Measurements from ENCODE around the gene SDHC.
"Not testable (repeated sequence)": the region's sequence is repeated elsewhere in the genome, so short reads cannot be mapped to it uniquely, and the experiment has no call there.

The SDHC gene

DNA sequence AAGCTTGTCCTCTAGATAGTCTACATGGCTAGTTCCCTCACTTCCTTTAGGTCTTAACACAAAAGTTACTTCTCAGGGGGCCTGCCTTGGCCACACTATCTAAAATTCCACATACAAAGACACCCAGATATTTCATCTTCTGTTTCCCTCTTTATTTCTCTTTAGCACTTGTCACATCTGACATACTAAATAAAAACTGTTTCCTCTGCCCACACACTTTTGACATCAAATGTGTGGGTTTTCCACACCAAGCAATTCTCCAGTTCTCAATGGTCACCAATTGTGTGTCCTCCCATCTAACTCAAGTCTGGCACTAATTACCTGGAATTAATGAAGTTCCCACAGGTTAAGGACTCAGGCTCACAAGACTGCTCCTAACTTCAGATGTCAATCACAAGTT is 79.0 kb downstream of the SDHC start:
- Histone ChIP-seq H3K27ac (ENCODE audit: low read depth, low read length) (no peak overlapping the region), H3K9ac (ENCODE audit: low read length) (no peak overlapping the region), H3K9me2 (replicated peaks; ENCODE audit: insufficient read depth, low read length) (no peaks in the 10 kb centered on the region), H3K9me3 (ENCODE audit: insufficient read depth, low read length) (no peaks in the 10 kb centered on the region), H4K20me1 (ENCODE audit: low read depth, low read length) (no peaks in the 10 kb centered on the region), H2AFZ (ENCODE audit: low read depth, low read length, severe bottlenecking) (no peak overlapping the region), H3F3A (ENCODE audit: insufficient read depth) (0 out of 2 replicates have a peak, but pooled peaks cover 8% of the 10 kb centered on the region), H3K36me3 (ENCODE audit: low read length) (no peaks in the 10 kb centered on the region), H3K4me3 (ENCODE audit: insufficient read depth, low read length, poor library complexity, severe bottlenecking) (no peak overlapping the region), H3K79me2 (ENCODE audit: insufficient read depth, low read length) (no peaks in the 10 kb centered on the region), H3K4me2 (ENCODE audit: low read depth, low read length, poor library complexity, severe bottlenecking) (no peak overlapping the region), H3K27me3 (ENCODE audit: low read length) (no peaks in the 10 kb centered on the region)
- TF ChIP-seq, protein P1, sequence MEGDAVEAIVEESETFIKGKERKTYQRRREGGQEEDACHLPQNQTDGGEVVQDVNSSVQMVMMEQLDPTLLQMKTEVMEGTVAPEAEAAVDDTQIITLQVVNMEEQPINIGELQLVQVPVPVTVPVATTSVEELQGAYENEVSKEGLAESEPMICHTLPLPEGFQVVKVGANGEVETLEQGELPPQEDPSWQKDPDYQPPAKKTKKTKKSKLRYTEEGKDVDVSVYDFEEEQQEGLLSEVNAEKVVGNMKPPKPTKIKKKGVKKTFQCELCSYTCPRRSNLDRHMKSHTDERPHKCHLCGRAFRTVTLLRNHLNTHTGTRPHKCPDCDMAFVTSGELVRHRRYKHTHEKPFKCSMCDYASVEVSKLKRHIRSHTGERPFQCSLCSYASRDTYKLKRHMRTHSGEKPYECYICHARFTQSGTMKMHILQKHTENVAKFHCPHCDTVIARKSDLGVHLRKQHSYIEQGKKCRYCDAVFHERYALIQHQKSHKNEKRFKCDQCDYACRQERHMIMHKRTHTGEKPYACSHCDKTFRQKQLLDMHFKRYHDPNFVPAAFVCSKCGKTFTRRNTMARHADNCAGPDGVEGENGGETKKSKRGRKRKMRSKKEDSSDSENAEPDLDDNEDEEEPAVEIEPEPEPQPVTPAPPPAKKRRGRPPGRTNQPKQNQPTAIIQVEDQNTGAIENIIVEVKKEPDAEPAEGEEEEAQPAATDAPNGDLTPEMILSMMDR (IDR thresholded peaks at IDR 0.05; ENCODE audit: insufficient read depth, low read length, poor library complexity, severe bottlenecking): no peak
- TF ChIP-seq EZH2phosphoT487 (conservative IDR thresholded peaks at IDR 0.05; ENCODE audit: low read length): no peak

DNA sequence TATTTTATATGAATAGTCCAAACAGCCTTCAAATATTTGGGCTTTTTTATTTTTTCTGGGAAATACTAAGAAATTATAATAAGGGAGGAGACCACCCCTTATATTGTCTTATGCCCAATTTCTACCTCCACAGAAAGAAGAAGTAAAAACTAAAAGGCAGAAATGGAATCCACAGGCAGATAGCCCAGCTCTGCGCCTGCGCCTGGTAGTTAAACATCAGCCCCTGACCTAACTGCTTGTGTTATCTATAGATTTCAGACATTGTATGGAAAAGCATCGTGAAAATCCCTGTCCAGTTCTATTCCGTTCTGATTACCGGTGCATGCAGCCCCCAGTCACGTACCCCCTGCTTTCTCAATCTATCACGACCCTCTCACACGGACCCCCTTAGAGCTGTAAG is 82.9 kb downstream of the SDHC start:
- H3K27me3 ChIP-seq (ENCODE audit: low read length); H3F3A ChIP-seq (ENCODE audit: insufficient read depth); H4K20me1 ChIP-seq (ENCODE audit: low read depth, low read length); H3K27ac ChIP-seq (ENCODE audit: low read depth, low read length); H3K9ac ChIP-seq (ENCODE audit: low read length); H3K9me3 ChIP-seq (ENCODE audit: insufficient read depth, low read length); H3K4me3 ChIP-seq (ENCODE audit: insufficient read depth, low read length, poor library complexity, severe bottlenecking); H2AFZ ChIP-seq (ENCODE audit: low read depth, low read length, severe bottlenecking); H3K36me3 ChIP-seq (ENCODE audit: low read length); H3K4me2 ChIP-seq (ENCODE audit: low read depth, low read length, poor library complexity, severe bottlenecking); H3K79me2 ChIP-seq (ENCODE audit: insufficient read depth, low read length); H3K9me2 ChIP-seq (replicated peaks; ENCODE audit: insufficient read depth, low read length): not testable (repeated sequence)

DNA sequence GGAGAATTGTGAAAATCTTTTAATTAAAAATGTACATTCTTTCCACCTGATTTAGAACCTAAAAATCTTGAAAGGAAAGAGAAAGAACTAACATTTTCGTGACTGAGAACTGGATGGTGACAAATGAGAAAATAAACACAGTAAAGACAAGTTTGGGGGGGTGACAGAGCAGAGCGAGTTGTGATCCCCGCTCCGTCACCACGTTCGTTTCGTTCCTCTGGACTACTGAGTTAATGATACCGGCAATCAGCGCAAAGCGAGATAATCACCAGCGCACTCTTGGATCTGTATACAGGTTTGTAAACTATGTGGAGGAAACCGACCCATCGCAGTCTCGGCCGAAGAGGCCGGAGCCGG is 84.7 kb downstream of the SDHC start:
- Histone ChIP-seq H3K4me2 (ENCODE audit: low read depth, low read length, poor library complexity, severe bottlenecking) (peak overlapping the region; percentile 82), H3K79me2 (ENCODE audit: insufficient read depth, low read length) (no peaks in the 10 kb centered on the region), H3K9me2 (replicated peaks; ENCODE audit: insufficient read depth, low read length) (no peaks in the 10 kb centered on the region), H4K20me1 (ENCODE audit: low read depth, low read length) (no peaks in the 10 kb centered on the region), H3K9me3 (ENCODE audit: insufficient read depth, low read length) (no peaks in the 10 kb centered on the region), H3K27ac (ENCODE audit: low read depth, low read length) (peak overlapping the region; percentile 81), H3K36me3 (ENCODE audit: low read length) (no peaks in the 10 kb centered on the region), H3K27me3 (ENCODE audit: low read length) (no peaks in the 10 kb centered on the region), H2AFZ (ENCODE audit: low read depth, low read length, severe bottlenecking) (peak overlapping the region; percentile 91), H3K9ac (ENCODE audit: low read length) (peak overlapping the region; percentile 81), H3F3A (ENCODE audit: insufficient read depth) (peaks cover 10% of the 10 kb centered on the region; the same call in 1 of the 2 replicates), H3K4me3 (ENCODE audit: insufficient read depth, low read length, poor library complexity, severe bottlenecking) (peak overlapping the region; percentile 75)
- no peak for TF ChIP-seq EZH2phosphoT487 (conservative IDR thresholded peaks at IDR 0.05; ENCODE audit: low read length)
- TF ChIP-seq, protein P1 (IDR thresholded peaks at IDR 0.05; ENCODE audit: insufficient read depth, low read length, poor library complexity, severe bottlenecking): no peak

DNA sequence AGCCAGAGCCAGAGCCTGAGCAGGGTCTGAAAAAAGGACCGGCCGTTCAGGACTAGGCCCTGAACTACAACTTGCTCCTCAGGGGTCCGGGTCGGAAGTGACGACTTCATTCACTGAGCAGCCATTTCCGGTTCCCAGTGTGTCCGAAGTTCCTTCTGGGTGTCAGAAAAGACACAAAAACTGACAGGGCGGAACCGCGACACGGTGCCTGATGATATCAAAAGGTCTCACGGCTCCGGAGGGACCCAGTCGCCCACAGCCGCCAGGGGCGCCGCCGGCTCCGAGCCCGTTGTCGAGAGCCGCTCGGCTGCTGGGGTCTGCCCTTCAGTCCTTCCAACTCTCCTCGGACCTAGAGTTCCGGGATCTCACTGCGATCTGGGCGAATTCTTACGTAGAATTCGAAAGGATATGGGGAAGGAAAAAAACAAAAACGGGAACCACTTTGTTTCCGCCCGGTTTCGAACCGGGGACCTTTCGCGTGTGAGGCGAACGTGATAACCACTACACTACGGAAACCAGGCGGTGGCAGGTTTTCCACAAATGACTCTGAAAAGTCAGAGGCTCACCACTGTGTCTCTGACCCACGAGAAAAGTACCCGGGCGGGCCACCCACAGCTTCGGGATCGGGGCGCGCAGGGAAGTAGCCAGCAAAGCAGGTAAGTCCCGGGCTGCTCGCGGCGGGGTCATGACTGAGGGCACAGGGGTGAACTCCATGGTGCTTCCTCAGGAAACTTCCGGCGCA is 85.2 kb downstream of the SDHC start:
- no peaks in the 10 kb centered on the region for H3K36me3 ChIP-seq (ENCODE audit: low read length)
- no peaks in the 10 kb centered on the region for H3K9me2 ChIP-seq (replicated peaks; ENCODE audit: insufficient read depth, low read length)
- H3K9ac ChIP-seq (ENCODE audit: low read length): peak overlapping the region; percentile 81
- H2AFZ ChIP-seq (ENCODE audit: low read depth, low read length, severe bottlenecking): peak overlapping the region; percentile 91
- H3F3A ChIP-seq (ENCODE audit: insufficient read depth): peaks cover 10% of the 10 kb centered on the region; the same call in 1 of the 2 replicates
- no peaks in the 10 kb centered on the region for H3K79me2 ChIP-seq (ENCODE audit: insufficient read depth, low read length)
- H3K9me3 ChIP-seq (ENCODE audit: insufficient read depth, low read length): no peaks in the 10 kb centered on the region
- H3K4me3 ChIP-seq (ENCODE audit: insufficient read depth, low read length, poor library complexity, severe bottlenecking): peak overlapping the region; percentile 75
- H3K27ac ChIP-seq (ENCODE audit: low read depth, low read length): peak overlapping the region; percentile 81
- no peaks in the 10 kb centered on the region for H4K20me1 ChIP-seq (ENCODE audit: low read depth, low read length)
- no peaks in the 10 kb centered on the region for H3K27me3 ChIP-seq (ENCODE audit: low read length)
- TF ChIP-seq EZH2phosphoT487 (conservative IDR thresholded peaks at IDR 0.05; ENCODE audit: low read length): no peak
- TF ChIP-seq, protein P1 (IDR thresholded peaks at IDR 0.05; ENCODE audit: insufficient read depth, low read length, poor library complexity, severe bottlenecking): peak; percentile 48
- peak overlapping the region; percentile 82 for H3K4me2 ChIP-seq (ENCODE audit: low read depth, low read length, poor library complexity, severe bottlenecking)

Data from SU-DHL-6 (cell line).